Mesenchymal stem cell (in vitro differentiated cells and primary cell): ENCODE measurements around the gene PCDHB2. TPM values are rescaled to one million over a fixed set of nuclear protein-coding genes. Genes with fewer than 3 reads are reported as not detected.

Experiments
- DNase-seq: peaks from one replicate; pipeline ENCODE4 v3.0.0-alpha.2; 2013
- H2AFZ ChIP-seq: one replicate; pipeline ENCODE4 v1.6.1; 2013; ENCODE audit warnings: low read depth, mild to moderate bottlenecking, control low read depth, inconsistent platforms, low read length, moderate library complexity
- H2AK5ac ChIP-seq: 2 replicates; pipeline ENCODE4 v1.6.1; 2013; ENCODE audit warnings: low read length, moderate library complexity, mild to moderate bottlenecking, inconsistent platforms; ENCODE audit not compliant: severe bottlenecking
- H2BK120ac ChIP-seq: one replicate; pipeline ENCODE4 v1.6.1; 2013; ENCODE audit warnings: low read depth, mild to moderate bottlenecking, inconsistent platforms, low read length, moderate library complexity
- H2BK12ac ChIP-seq, 2 experiments: one replicate each; pipeline ENCODE4 v1.6.1; 2013; ENCODE audit warnings: inconsistent platforms in 2 of 2, low read length in 2 of 2, mild to moderate bottlenecking in 2 of 2, moderate library complexity in 2 of 2, control low read depth in 1 of 2
- H2BK15ac ChIP-seq: one replicate; pipeline ENCODE4 v1.6.1; 2013; ENCODE audit warnings: mild to moderate bottlenecking, low read depth, inconsistent platforms; ENCODE audit not compliant: poor library complexity, severe bottlenecking
- H2BK5ac ChIP-seq: 2 replicates; pipeline ENCODE4 v1.6.1; 2013; ENCODE audit warnings: low read depth, mild to moderate bottlenecking, low read length, control low read depth, inconsistent platforms; ENCODE audit not compliant: poor library complexity, severe bottlenecking
- H3K14ac ChIP-seq, 2 experiments: one replicate each; pipeline ENCODE4 v1.6.1; 2013; ENCODE audit warnings: inconsistent platforms in 2 of 2, low read length in 2 of 2, control low read depth in 1 of 2, mild to moderate bottlenecking in 1 of 2, moderate library complexity in 1 of 2
- H3K18ac ChIP-seq, 2 experiments: one replicate each; pipeline ENCODE4 v1.6.1; 2013; ENCODE audit warnings: inconsistent platforms in 2 of 2, low read length in 2 of 2, control low read depth in 1 of 2, low read depth in 1 of 2, mild to moderate bottlenecking in 1 of 2
- H3K23ac ChIP-seq, 2 experiments: one replicate each; pipeline ENCODE4 v1.6.1; 2013; ENCODE audit warnings: inconsistent platforms in 2 of 2, low read length in 2 of 2, mild to moderate bottlenecking in 2 of 2, moderate library complexity in 2 of 2, control low read depth in 1 of 2
- H3K27ac ChIP-seq: 2 replicates; pipeline ENCODE4 v1.5.1; 2013; ENCODE audit warnings: mild to moderate bottlenecking, moderate library complexity, low read length, control low read depth, inconsistent platforms; ENCODE audit not compliant: poor library complexity, severe bottlenecking
- H3K27me3 ChIP-seq, 2 experiments: 2 replicates each; pipeline versions ENCODE4 v1.6.1 to v1.7.0; 2013; ENCODE audit warnings: low read length in 2 of 2, mild to moderate bottlenecking in 2 of 2, moderate library complexity in 2 of 2, control low read depth in 1 of 2, inconsistent platforms in 1 of 2; ENCODE audit not compliant: control insufficient read depth in 1 of 2, insufficient read depth in 1 of 2
- H3K36me3 ChIP-seq, 2 experiments: 2 replicates each; pipeline versions ENCODE4 v1.6.1 to v1.7.0; 2013; ENCODE audit warnings: low read length in 2 of 2, control low read depth in 1 of 2, inconsistent platforms in 1 of 2, low read depth in 1 of 2, mild to moderate bottlenecking in 1 of 2; ENCODE audit not compliant: insufficient read depth in 2 of 2, control insufficient read depth in 1 of 2
- H3K4ac ChIP-seq, 2 experiments: one replicate each; pipeline ENCODE4 v1.6.1; 2013; ENCODE audit warnings: inconsistent platforms in 2 of 2, low read length in 2 of 2, mild to moderate bottlenecking in 2 of 2, moderate library complexity in 2 of 2, control low read depth in 1 of 2, low read depth in 1 of 2
- H3K4me1 ChIP-seq: 2 replicates; pipeline ENCODE4 v1.6.1; 2013; ENCODE audit warnings: low read depth, low read length, control low read depth; ENCODE audit not compliant: control insufficient read depth, insufficient read depth
- H3K4me2 ChIP-seq: 2 replicates; pipeline ENCODE4 v1.6.1; 2013; ENCODE audit warnings: low read length, mild to moderate bottlenecking, inconsistent platforms; ENCODE audit not compliant: poor library complexity, severe bottlenecking
- H3K4me3 ChIP-seq, 2 experiments: 2 replicates each; pipeline versions ENCODE4 v1.5.1 to v1.7.0; 2013; ENCODE audit warnings: low read length in 2 of 2, mild to moderate bottlenecking in 2 of 2, control low read depth in 1 of 2, low read depth in 1 of 2; ENCODE audit not compliant: insufficient read depth in 1 of 2
- H3K79me1 ChIP-seq: replicated peaks from 2 replicates; pipeline ENCODE4 v1.6.1; 2013; ENCODE audit warnings: mild to moderate bottlenecking, control low read depth, low read length, inconsistent platforms; ENCODE audit not compliant: poor library complexity, severe bottlenecking
- H3K9ac ChIP-seq: 2 replicates; pipeline ENCODE4 v1.7.0; 2013; ENCODE audit warnings: mild to moderate bottlenecking, low read length, moderate library complexity
- H3K9me3 ChIP-seq: 2 replicates; pipeline ENCODE4 v1.7.0; 2013; ENCODE audit warnings: mild to moderate bottlenecking, low read length; ENCODE audit not compliant: control insufficient read depth
- H4K8ac ChIP-seq: one replicate; pipeline ENCODE4 v1.6.1; 2013; ENCODE audit warnings: inconsistent platforms, mild to moderate bottlenecking, low read length, moderate library complexity
- H4K91ac ChIP-seq: one replicate; pipeline ENCODE4 v1.6.1; 2013; ENCODE audit warnings: mild to moderate bottlenecking, low read length, inconsistent platforms
- WGBS: methylation state at CpG from one replicate; pipeline ENCODE4 v1.1.7; 2013; ENCODE audit warnings: mixed read lengths; 5-methylcytosine and 5-hydroxymethylcytosine counted together
- polyA plus RNA-seq, 2 experiments: library from polyadenylated mRNA; stranded (reverse); fragments of 200-250 nt; gene quantifications; one replicate each; pipeline ENCODE4 v1.2.3, GENCODE V29; 2013

Gene PCDHB2
- polyA plus RNA-seq (2013, experiment 1 of 2) = 34.1 TPM
- polyA plus RNA-seq (2013, experiment 2 of 2) = 34.2 TPM

GRCh38 chr5:141094481-141095262, at the start of gene PCDHB2:
TSS of gene PCDHB2 (plus strand) at chr5:141094615. CDS start at chr5:141094791, 176 bp downstream.
- under 1% methylated on average over 29 of the region's 29 CpGs for WGBS
- DNase-seq = peak; percentile 92
- H2BK15ac ChIP-seq = no peak within 1 kb of the TSS

GRCh38 chr5:141050622-141051520, 43.5 kb upstream of the PCDHB2 start, which contains the start of gene PCDHB1:
TSS of gene PCDHB1 (plus strand) at chr5:141051374. CDS start at chr5:141051471, 97 bp downstream.
- no peak within 1 kb of the TSS for H3K18ac ChIP-seq
- H4K91ac ChIP-seq = no peak within 1 kb of the TSS
- no peak within 1 kb of the TSS for H2BK120ac ChIP-seq
- H3K79me1 ChIP-seq = no peaks in the 10 kb centered on the region
- H3K9ac ChIP-seq = no peak within 1 kb of the TSS
- peak; percentile 33 for DNase-seq
- no peak within 1 kb of the TSS for H3K4ac ChIP-seq
- peak within 1 kb of the TSS; percentile 93 for H2AFZ ChIP-seq
- H3K4me2 ChIP-seq = peak within 1 kb of the TSS; percentile 100
- H3K27ac ChIP-seq = no peak within 1 kb of the TSS
- no peak within 1 kb of the TSS for H2BK12ac ChIP-seq
- no peak within 1 kb of the TSS for H2AK5ac ChIP-seq
- H3K23ac ChIP-seq = no peak within 1 kb of the TSS
- H3K4me3 ChIP-seq = peak within 1 kb of the TSS; percentile 63 to 72
- no peak within 1 kb of the TSS for H2BK5ac ChIP-seq
- H3K4me1 ChIP-seq = peaks cover 7% of the 10 kb centered on the region
- peaks cover 7 to 14% of the 10 kb centered on the region in 2 experiments for H3K27me3 ChIP-seq
- H3K9me3 ChIP-seq = peaks cover 22% of the 10 kb centered on the region
- H4K8ac ChIP-seq = peak within 1 kb of the TSS; percentile 49
- WGBS = 9% methylated on average over 18 of the region's 20 CpGs
- H3K14ac ChIP-seq = peak within 1 kb of the TSS in 1 of 2 experiments; percentile 36
- no peaks in the 10 kb centered on the region for H3K36me3 ChIP-seq
- H2BK15ac ChIP-seq = no peak within 1 kb of the TSS

More at GRCh38 chr5:141094481-141095262, at the start of gene PCDHB2:
- Histone ChIP-seq H3K14ac (peak within 1 kb of the TSS in 1 of 2 experiments; percentile 61), H4K91ac (peak within 1 kb of the TSS; percentile 86), H3K27me3 (no peaks in the 10 kb centered on the region), H3K27ac (peak within 1 kb of the TSS; percentile 94), H2AK5ac (no peak within 1 kb of the TSS), H3K9me3 (peaks cover 35% of the 10 kb centered on the region), H2AFZ (peak within 1 kb of the TSS; percentile 57), H2BK5ac (no peak within 1 kb of the TSS), H3K23ac (no peak within 1 kb of the TSS), H3K79me1 (peaks cover 3% of the 10 kb centered on the region), H2BK12ac (no peak within 1 kb of the TSS), H3K4me2 (peak within 1 kb of the TSS; percentile 48), H2BK120ac (peak within 1 kb of the TSS; percentile 94), H3K18ac (peak within 1 kb of the TSS; percentile 79 to 97), H3K4me1 (peaks cover 2% of the 10 kb centered on the region), H3K36me3 (peaks cover 0 to 14% of the 10 kb centered on the region in 2 experiments), H4K8ac (peak within 1 kb of the TSS; percentile 98), H3K4ac (peak within 1 kb of the TSS; percentile 53 to 98), H3K9ac (peak within 1 kb of the TSS; percentile 83), H3K4me3 (peak within 1 kb of the TSS; percentile 72)

GRCh38 chr5:141051521-141051866, 42.9 kb upstream of the PCDHB2 start:
- Histone ChIP-seq H3K4me1 (peaks cover 7% of the 10 kb centered on the region), H4K8ac (peak overlapping the region; percentile 49), H3K27me3 (peaks cover 7 to 14% of the 10 kb centered on the region in 2 experiments), H2BK15ac (no peak overlapping the region), H2BK120ac (no peak overlapping the region), H3K23ac (no peak overlapping the region), H2AFZ (peak overlapping the region; percentile 93), H3K36me3 (no peaks in the 10 kb centered on the region), H3K4me3 (peak overlapping the region; percentile 63 to 72), H3K9me3 (peaks cover 26% of the 10 kb centered on the region), H3K14ac (peak overlapping the region in 1 of 2 experiments; percentile 36), H3K18ac (no peak overlapping the region), H3K4me2 (peak overlapping the region; percentile 100), H3K9ac (no peak overlapping the region), H2BK12ac (no peak overlapping the region), H2AK5ac (no peak overlapping the region), H2BK5ac (no peak overlapping the region), H4K91ac (no peak overlapping the region), H3K27ac (no peak overlapping the region), H3K4ac (no peak overlapping the region), H3K79me1 (no peaks in the 10 kb centered on the region)
- no peak for DNase-seq
- 4% methylated on average over 19 of the region's 19 CpGs for WGBS
